Measurements from ENCODE around the gene MEIKIN.

DNA sequence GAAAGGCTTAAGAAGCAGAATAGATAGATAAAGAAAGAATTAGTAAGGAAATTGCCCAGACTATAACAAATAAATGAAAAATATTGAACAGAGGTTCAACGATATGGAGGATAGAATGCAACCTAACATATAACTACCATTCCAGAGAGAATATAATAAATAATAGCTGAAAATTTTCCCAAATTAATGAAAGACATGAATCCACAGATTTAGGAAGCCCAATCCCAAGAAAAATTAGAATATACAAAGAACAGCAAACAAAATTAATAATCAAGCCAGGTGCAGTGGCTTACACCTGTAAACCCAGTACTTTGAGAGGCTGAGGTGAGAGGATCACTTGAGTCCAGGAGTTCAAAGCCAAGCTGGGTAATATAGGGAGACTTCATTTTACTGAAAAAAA lies 120.8 kb downstream of the MEIKIN start:
- TF ChIP-seq MAFK (IDR thresholded peaks at IDR 0.05; ENCODE audit: low read depth, low read length) (no peak), POU5F1 (IDR thresholded peaks at IDR 0.05; ENCODE audit: low read depth, low read length) (no peak), SIRT6 (IDR thresholded peaks at IDR 0.05; ENCODE audit: low read length) (no peak), POLR2AphosphoS5 (IDR thresholded peaks at IDR 0.05; ENCODE audit: low read depth, low read length) (no peak), SAP30 (IDR thresholded peaks at IDR 0.05; ENCODE audit: insufficient read depth, insufficient replicate concordance, low read length) (no peak)
- TF ChIP-seq, protein P1, sequence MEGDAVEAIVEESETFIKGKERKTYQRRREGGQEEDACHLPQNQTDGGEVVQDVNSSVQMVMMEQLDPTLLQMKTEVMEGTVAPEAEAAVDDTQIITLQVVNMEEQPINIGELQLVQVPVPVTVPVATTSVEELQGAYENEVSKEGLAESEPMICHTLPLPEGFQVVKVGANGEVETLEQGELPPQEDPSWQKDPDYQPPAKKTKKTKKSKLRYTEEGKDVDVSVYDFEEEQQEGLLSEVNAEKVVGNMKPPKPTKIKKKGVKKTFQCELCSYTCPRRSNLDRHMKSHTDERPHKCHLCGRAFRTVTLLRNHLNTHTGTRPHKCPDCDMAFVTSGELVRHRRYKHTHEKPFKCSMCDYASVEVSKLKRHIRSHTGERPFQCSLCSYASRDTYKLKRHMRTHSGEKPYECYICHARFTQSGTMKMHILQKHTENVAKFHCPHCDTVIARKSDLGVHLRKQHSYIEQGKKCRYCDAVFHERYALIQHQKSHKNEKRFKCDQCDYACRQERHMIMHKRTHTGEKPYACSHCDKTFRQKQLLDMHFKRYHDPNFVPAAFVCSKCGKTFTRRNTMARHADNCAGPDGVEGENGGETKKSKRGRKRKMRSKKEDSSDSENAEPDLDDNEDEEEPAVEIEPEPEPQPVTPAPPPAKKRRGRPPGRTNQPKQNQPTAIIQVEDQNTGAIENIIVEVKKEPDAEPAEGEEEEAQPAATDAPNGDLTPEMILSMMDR (IDR thresholded peaks at IDR 0.05; ENCODE audit: control extremely low read depth in 1 of 3, insufficient read depth in 1 of 3, low read depth in 1 of 3, low read length in 3 of 3), result no peak
- TF ChIP-seq, protein P2, sequence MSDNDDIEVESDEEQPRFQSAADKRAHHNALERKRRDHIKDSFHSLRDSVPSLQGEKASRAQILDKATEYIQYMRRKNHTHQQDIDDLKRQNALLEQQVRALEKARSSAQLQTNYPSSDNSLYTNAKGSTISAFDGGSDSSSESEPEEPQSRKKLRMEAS (IDR thresholded peaks at IDR 0.05), result no peak
